Suprapubic skin (tissue), 4 donors: ENCODE results near the gene NFKB2. TPM values are rescaled to one million over a fixed set of nuclear protein-coding genes. Genes with fewer than 3 reads are reported as not detected.

Source experiments
- DNase-seq, 2 donors: peaks; one replicate each; pipeline ENCODE4 v3.0.0-alpha.2; 2019; ENCODE audit warnings: low spot score in 2 of 2
- H3K27ac ChIP-seq: fragments of 200-600 bp; sonication (generic); one replicate; pipeline ENCODE4 v1.5.1; 2019
- H3K27me3 ChIP-seq: fragments of 200-600 bp; sonication (generic); one replicate; pipeline ENCODE4 v1.5.1; 2019
- H3K36me3 ChIP-seq: fragments of 200-600 bp; sonication (generic); one replicate; pipeline ENCODE4 v1.5.1; 2019
- H3K4me1 ChIP-seq: fragments of 200-600 bp; sonication (generic); one replicate; pipeline ENCODE4 v1.5.1; 2019
- H3K4me3 ChIP-seq: fragments of 200-600 bp; sonication (generic); one replicate; pipeline ENCODE4 v1.5.1; 2019; ENCODE audit warnings: mild to moderate bottlenecking
- H3K9me3 ChIP-seq: fragments of 200-600 bp; sonication (generic); one replicate; pipeline ENCODE4 v1.5.1; 2019
- CTCF ChIP-seq, 2 donors: fragments of 200-600 bp in 1 of 2; fragments of 450-650 bp in 1 of 2; sonication (generic) in 1 of 2; IDR thresholded peaks; one replicate each; pipeline ENCODE4 v1.5.1; 2016 to 2019; ENCODE audit warnings: antibody characterized with exemption in 2 of 2, mild to moderate bottlenecking in 1 of 2, moderate library complexity in 1 of 2
- EP300 ChIP-seq: sonication (generic); formaldehyde crosslinking; IDR thresholded peaks from one replicate; pipeline ENCODE4 v1.6.1; 2017; ENCODE audit warnings: antibody characterized with exemption
- POLR2A ChIP-seq, 2 donors: fragments of 450-650 bp; IDR thresholded peaks; one replicate each; pipeline ENCODE4 v1.6.1; 2017; ENCODE audit warnings: antibody characterized with exemption in 2 of 2, mild to moderate bottlenecking in 2 of 2, moderate library complexity in 2 of 2
- POLR2AphosphoS5 ChIP-seq, 3 donors: sonication (generic); formaldehyde crosslinking; IDR thresholded peaks; one replicate each; pipeline ENCODE4 v1.6.1; 2017; ENCODE audit warnings: antibody characterized with exemption in 3 of 3
- WGBS: methylation state at CpG from one replicate; pipeline ENCODE4 v1.1.5; 2018; 5-methylcytosine and 5-hydroxymethylcytosine counted together
- total RNA-seq, 4 donors: library from RNA; depleted of rRNA; stranded (reverse); fragments of >200 nt; gene quantifications; one replicate each; pipeline ENCODE4 v1.1.0, GENCODE V29; 2016

Gene NFKB2
- total RNA-seq, 4 donors from 2014 or later = 14.4 to 18.5 (median 16.0) TPM

- Histone ChIP-seq H3K36me3 (peaks cover 21% of the 10 kb centered on the region), H3K4me3 (no peak overlapping the region), H3K27ac (no peak overlapping the region), H3K9me3 (no peaks in the 10 kb centered on the region), H3K4me1 (peaks cover 34% of the 10 kb centered on the region), H3K27me3 (peaks cover 25% of the 10 kb centered on the region)
- no peak for TF ChIP-seq POLR2A (IDR thresholded peaks at IDR 0.05)
- no peak for TF ChIP-seq CTCF (IDR thresholded peaks at IDR 0.05)
- TF ChIP-seq POLR2AphosphoS5 (IDR thresholded peaks at IDR 0.05) = no peak
- TF ChIP-seq EP300 = no peak
- no peak for DNase-seq
- WGBS = 81% methylated on average over 19 of the region's 19 CpGs
These were observed 9.6 kb downstream of the NFKB2 start for GRCh38 chr10:102405108-102405571.

- H3K27me3 ChIP-seq = peaks cover 30% of the 10 kb centered on the region
- 55% methylated on average over 6 of the region's 6 CpGs for WGBS
These were observed 10.1 kb downstream of the NFKB2 start for GRCh38 chr10:102405632-102406031.

GRCh38 chr10:102406815-102407214 is 11.3 kb downstream of the NFKB2 start:
- peaks cover 42% of the 10 kb centered on the region for H3K27me3 ChIP-seq
- peaks cover 29% of the 10 kb centered on the region for H3K4me1 ChIP-seq
- 94% methylated on average over 2 of the region's 2 CpGs for whole genome bisulfite sequencing
- no peak overlapping the region for H3K27ac ChIP-seq
- no peaks in the 10 kb centered on the region for H3K9me3 ChIP-seq
- no peak overlapping the region for H3K4me3 ChIP-seq
- no peak for DNase-seq
- TF ChIP-seq EP300 (no peak), POLR2AphosphoS5 (IDR thresholded peaks at IDR 0.05) (no peak), POLR2A (IDR thresholded peaks at IDR 0.05) (no peak), CTCF (IDR thresholded peaks at IDR 0.05) (no peak)
- peaks cover 11% of the 10 kb centered on the region for H3K36me3 ChIP-seq

More at GRCh38 chr10:102405632-102406031, 10.1 kb downstream of the NFKB2 start:
- DNase-seq = no peak
- Histone ChIP-seq H3K4me3 (no peak overlapping the region), H3K36me3 (peaks cover 21% of the 10 kb centered on the region), H3K27ac (no peak overlapping the region), H3K4me1 (peaks cover 35% of the 10 kb centered on the region), H3K9me3 (no peaks in the 10 kb centered on the region)
- TF ChIP-seq POLR2A (IDR thresholded peaks at IDR 0.05) (no peak), CTCF (IDR thresholded peaks at IDR 0.05) (no peak), POLR2AphosphoS5 (IDR thresholded peaks at IDR 0.05) (no peak), EP300 (no peak)

- Histone ChIP-seq H3K4me3 (no peak overlapping the region), H3K27ac (no peak overlapping the region), H3K9me3 (no peaks in the 10 kb centered on the region), H3K27me3 (peaks cover 50% of the 10 kb centered on the region), H3K36me3 (peaks cover 4% of the 10 kb centered on the region), H3K4me1 (peaks cover 24% of the 10 kb centered on the region)
- TF ChIP-seq CTCF (IDR thresholded peaks at IDR 0.05) = no peak
- peak; percentile 78 for TF ChIP-seq EP300
- TF ChIP-seq POLR2AphosphoS5 (IDR thresholded peaks at IDR 0.05) = no peak
- no peak for DNase-seq
- WGBS = 59% methylated on average over 13 of the region's 13 CpGs
These were observed 12.1 kb downstream of the NFKB2 start for GRCh38 chr10:102407425-102408130.

GRCh38 chr10:102408131-102408727 is 12.7 kb downstream of the NFKB2 start:
- peak; percentile 69 for TF ChIP-seq EP300
- TF ChIP-seq POLR2AphosphoS5 (IDR thresholded peaks at IDR 0.05) = no peak
- no peak for TF ChIP-seq CTCF (IDR thresholded peaks at IDR 0.05)
- TF ChIP-seq POLR2A (IDR thresholded peaks at IDR 0.05) = no peak
- Histone ChIP-seq H3K36me3 (no peaks in the 10 kb centered on the region), H3K27me3 (peaks cover 56% of the 10 kb centered on the region), H3K27ac (no peak overlapping the region), H3K4me1 (peaks cover 24% of the 10 kb centered on the region), H3K4me3 (peak overlapping the region; percentile 54), H3K9me3 (no peaks in the 10 kb centered on the region)
- peak in 1 of 2 donors; percentile 52 for DNase-seq
- 45% methylated on average over 11 of the region's 14 CpGs for WGBS
